Eye (tissue), 1 donor: Measurements from ENCODE around the gene PTRH2.
A peak's percentile ranks its signal among the peaks of the same experiment; 100 is the strongest.
"Not testable (repeated sequence)": the region's sequence is repeated elsewhere in the genome, so short reads cannot be mapped to it uniquely, and the experiment has no call there.

ENCODE experiments used
- DNase-seq: peaks from one replicate; pipeline ENCODE4 v3.0.0-alpha.2; 2015

Gene PTRH2

DNA sequence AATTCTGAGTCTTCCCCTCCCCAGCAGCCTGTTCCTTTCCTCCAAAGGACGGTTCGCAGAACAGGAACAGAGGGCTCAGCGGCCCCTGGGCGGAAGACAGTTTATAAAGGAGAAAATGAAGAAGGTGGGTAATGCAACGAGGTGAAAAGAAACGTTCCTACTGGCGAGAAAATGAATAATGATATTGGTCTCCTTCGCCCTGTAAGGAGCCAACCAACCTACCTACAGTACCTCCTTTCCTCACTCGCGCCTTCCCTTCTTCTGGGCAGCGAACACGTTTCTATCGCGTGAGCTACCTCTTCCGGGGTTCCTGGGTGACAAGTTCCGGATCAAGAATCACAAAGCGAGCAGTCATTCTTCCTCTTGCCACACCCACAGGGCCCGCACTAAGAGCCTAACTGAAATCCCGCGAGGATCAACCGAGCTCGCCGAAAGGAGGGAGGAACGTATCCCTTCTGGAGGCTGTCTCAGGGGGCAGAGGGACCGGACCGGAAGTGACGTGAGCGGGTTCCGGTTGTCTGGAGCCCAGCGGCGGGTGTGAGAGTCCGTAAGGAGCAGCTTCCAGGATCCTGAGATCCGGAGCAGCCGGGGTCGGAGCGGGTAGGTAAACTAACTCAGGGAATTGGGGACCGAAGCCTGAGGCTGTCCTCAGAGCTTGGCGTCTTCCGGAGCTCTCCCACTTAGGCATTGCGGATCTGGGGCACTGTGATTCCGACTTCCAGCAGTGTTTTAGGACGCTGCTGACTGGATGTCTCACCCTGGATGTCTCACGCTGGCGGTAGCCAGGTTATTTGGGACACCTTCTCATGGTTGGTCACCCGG, at the start of gene PTRH2, which contains the start of gene VMP1:
TSS of gene PTRH2 (minus strand) at position 282 of the 822 bp plus-strand sequence. CDS start 9,452 bp downstream, outside the sequence.
TSS of gene VMP1 (plus strand) at position 506 of the 822 bp plus-strand sequence. CDS start 23,793 bp downstream, outside the sequence.
- DNase-seq: peak; percentile 100

GRCh38 chr17:59756236-59756818, 49.1 kb upstream of the PTRH2 start:
- no peak for DNase-seq

DNA sequence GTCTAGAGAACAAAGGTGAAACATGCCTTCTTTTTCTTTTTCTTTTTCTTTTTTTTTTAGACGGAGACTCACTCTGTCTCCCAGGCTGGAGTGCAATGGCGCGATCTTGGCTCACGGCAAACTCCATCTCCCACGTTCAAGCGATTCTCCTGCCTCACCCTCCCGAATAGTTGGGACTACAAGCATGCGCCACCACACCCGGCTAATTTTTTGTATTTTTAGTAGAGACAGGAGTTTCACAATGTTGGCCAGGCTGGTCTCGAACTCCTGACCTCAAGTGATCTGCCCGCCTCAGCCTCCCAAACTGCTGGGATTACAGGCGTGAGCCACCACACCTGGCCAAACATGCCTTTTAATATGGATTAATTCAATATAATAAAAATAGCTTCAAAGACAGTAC, 47.8 kb upstream of the PTRH2 start:
- not testable (repeated sequence) for DNase-seq

DNA sequence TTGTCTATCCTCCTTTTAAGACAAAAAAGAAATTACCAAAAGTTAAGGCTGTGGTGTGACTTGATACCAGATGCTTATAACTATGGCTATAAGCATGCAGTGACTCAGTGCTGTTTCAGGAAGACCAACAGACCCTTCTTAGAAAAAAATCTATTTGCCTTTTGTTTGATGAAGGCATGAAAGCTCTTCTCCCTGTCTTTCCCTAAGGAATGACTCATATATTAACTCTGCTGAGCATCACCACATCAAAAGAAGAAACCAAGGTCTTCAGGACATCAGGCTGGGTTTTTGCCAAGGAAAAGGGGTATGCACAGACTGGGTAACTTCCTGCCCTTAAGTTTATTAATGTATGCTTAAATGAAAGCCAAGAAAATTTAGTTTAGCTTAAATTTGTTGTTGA, 47.3 kb upstream of the PTRH2 start:
- peak; percentile 16 for DNase-seq

DNA sequence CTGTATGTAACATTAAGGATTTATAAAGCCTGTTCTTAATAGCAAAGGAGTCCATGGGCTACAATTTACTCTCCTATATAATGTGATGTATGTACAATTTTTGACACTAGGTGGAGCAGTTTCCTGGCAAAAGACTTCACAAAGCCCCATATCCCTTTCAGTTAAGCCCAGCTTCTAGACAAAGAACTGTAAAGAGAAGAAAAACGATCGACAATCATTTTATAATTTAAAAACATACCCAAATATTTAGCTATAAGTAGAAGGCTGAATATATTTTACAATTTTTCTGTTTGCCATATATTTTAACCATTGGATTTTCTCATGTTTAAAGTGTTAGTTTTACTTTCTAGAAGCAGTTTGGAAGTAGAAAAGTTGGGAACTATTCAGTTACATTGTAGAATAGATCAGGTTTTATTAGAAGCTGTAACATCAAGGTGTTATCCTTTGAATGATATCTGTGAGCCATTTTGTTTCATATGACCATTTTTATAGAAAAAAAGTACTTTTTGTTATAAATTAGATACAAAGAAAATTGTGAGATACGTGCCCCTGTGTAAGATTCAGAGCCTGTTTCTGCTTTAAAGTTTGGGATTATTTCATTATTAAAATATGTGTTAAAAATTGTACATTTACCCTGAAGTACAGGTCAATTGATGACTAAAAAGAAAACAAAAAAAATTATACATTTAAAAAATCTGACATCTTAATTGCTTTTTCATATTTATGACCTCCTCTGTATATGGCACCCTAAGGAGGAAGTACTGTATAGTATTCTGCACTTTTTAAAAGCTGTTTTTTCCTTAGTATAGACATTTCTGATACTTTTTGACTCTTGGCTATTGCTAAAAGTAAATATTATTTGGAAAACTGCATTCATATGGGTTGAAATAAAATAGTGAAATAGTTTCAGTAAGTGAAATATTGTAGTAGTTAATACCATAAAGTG, 46.6 kb upstream of the PTRH2 start:
- peak; percentile 96 for DNase-seq

GRCh38 chr17:59752922-59753321, 45.7 kb upstream of the PTRH2 start:
- no peak for DNase-seq

- no peak for DNase-seq
These were observed 45.2 kb upstream of the PTRH2 start for GRCh38 chr17:59752446-59752845.

DNA sequence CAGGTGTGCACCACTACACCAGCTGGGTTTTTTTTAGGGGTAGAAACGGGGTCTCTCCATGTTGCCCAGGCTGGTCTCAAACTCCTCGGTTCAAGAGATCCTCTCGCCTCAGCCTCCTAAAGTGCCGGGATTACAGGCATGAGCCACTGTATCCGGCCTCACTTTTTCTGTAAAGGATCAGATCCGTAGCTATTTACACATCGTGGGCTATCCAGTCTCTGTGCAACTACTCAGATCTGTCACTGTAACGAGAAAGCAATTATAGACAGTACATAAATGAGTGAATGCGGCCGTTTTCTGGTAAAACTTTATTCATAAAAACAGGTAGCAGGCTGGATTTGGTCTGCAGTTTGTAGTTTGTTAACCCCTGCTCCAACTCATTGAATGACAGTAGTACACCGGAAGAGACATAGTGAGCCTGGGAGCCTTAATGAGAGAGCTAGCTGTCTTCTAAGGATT, 44.8 kb upstream of the PTRH2 start:
- no peak for DNase-seq

GRCh38 chr17:59748591-59748990, 41.4 kb upstream of the PTRH2 start:
- DNase-seq: no peak

GRCh38 chr17:59746849-59747445, 39.7 kb upstream of the PTRH2 start:
- DNase-seq: peak; percentile 37

- DNase-seq: no peak
These were observed 37.8 kb upstream of the PTRH2 start for GRCh38 chr17:59745040-59745439.

DNA sequence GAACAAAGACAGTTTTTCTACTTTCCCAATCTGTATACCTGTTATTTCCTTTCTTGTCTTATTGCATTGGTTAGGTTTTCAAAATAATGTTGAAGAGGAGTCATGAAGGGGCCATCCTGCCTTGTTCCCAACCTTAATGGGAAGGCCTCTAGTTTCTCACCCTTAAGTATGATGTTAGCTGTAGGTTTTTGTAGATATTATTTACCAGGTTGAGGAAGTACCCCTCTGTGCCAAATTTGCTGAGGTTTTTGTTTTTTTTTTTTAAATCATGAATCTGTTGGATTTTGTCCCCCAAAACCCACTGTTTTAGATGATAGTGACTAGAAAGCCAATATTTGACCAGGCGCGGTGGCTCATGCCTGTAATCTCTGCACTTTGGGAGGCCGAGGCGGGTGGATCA, 36.6 kb upstream of the PTRH2 start:
- DNase-seq: no peak

GRCh38 chr17:59737324-59737723, 30.1 kb upstream of the PTRH2 start:
- DNase-seq: no peak

DNA sequence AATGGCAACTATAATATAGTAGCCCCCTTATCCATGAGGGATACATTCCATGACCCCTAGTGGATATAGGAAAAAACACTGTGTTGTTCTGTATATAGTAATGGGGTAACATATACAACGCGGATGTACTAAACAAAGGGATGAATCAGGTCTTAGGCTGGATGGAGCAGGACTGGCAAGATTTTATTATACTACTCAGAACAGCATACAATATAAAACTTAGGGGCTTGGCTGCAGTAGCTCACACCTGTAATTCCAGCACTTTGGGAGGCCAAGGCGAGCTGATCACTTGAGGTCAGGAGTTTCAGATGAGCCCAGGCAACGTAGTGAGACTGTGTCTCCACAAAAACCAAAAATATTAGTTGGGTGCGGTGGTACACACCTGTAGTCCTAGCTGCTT, 27.0 kb upstream of the PTRH2 start:
- DNase-seq: no peak

- DNase-seq: no peak
These were observed 26.5 kb upstream of the PTRH2 start for GRCh38 chr17:59733697-59734096.

- DNase-seq: no peak
These were observed 23.1 kb upstream of the PTRH2 start for GRCh38 chr17:59730268-59730834.

DNA sequence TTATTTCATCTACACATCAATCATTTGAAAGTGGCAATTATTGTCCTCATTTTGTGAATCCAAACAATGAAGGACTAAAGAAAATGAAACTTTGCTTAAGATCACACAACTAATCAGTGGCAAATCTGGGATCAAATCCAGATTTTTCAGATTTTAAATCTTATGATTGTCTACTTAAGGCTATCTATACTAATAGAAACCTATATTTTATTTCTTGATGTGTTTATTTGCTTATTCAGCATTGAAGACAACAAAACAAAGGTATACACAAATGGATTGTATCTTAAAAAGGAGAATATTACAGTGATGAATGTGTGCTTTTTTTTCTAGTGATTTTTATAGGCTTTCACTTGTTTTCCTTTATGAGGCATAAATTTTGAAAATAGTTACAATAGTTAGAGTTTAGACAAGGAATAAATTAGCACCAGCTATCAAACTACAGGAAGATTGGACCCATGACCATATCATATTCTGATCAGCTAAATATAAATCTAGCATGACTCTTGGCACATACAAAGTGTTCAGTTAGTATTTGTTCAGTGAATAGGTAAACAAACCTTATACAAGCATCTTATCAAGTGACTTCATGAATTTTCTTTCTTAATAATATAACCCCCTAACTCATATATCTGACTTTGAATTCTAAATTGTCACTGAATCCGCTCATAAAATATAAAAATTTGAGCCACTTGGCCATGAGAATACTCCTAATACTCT, 20.7 kb upstream of the PTRH2 start:
- DNase-seq: no peak

DNA sequence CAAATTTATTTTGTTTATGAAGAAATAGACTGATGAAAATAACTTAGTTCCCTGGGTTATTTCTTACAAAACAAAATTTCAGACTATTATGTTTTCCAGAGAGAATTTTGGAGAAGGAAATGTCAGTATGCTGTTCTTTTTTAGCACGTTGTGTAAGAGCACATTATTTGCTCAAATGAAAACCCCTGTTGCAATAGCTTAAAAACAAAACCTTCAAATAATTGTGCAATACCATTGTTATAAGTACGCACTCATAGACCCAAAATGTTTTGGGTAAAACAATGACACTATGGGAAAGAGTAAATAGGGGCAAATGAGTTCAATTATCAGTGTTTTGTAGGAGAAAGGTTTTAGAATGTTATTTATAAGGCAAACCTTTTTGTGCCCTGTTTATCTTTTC, 18.5 kb upstream of the PTRH2 start:
- DNase-seq: no peak

DNA sequence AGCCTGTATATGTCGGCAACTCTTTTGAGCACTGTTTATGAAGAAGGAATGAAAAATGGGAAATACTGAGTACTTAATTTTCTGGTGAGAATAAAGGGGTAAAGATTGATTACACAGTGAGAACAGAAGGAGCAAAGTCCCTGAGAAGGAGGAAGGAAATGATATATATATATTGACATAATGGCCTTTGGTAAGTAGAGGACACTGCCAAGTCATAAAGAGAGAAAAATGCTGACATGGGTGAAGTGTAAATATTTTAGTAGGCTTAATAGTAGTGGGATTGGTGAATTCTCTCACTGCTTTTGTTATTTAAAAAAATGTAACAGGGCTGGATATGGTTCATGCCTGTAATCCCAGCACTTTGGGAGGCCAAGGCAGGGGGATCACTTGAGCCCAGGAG, 16.4 kb upstream of the PTRH2 start:
- no peak for DNase-seq

DNA sequence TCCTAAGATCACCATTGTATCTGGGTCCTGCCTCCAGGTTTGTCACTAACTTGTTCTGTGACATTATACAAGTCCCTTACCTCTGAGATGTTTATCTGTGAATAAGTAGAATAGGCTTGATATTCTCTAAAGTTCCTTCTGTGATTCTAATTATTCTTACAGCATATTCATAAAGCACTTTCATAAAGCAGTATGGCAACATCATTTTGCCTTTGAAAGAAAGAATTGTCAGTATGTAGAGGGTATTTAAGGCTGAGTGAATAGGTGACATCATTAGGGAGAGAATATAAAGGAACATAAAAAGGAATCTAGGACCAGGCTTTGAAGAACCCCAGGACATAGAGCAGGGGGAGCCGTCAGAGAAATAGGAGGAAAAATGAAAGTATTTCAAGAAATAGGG, 15.8 kb upstream of the PTRH2 start:
- DNase-seq: no peak

DNA sequence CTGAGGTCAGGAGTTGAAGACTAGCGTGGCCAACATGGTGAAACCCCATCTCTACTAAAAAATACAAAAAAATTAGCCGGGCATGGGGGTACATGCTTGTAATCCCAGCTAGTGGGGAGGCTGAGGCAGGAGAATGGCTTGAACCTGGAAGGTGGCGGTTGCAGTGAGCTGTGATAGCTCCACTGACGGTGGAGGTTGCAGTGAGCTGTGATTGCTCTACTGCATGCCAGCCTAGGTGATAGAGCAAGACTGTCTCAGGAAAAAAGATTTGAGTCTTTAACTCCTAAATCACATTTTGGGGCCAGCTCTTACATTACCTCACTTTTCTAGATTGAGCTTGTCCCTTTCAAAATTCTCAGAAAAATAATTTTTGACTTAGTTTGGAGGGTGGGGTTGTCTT, 15.4 kb upstream of the PTRH2 start:
- no peak for DNase-seq

- no peak for DNase-seq
These were observed 12.3 kb upstream of the PTRH2 start for GRCh38 chr17:59719526-59719925.
